WTC11 (cell line): Measurements from ENCODE around the gene RCHY1. TPM values are rescaled to one million over a fixed set of nuclear protein-coding genes. Genes with fewer than 3 reads are reported as not detected.

Experiments
- ATAC-seq: fragments of 200-7000 bp; cut with Tn5 transposase; 2 replicates; pipeline ENCODE4 v1.10.0; 2021; ENCODE audit warnings: mild to moderate bottlenecking, moderate library complexity
- CTCF ChIA-PET: fragments of 300-600 bp; sonication (Branson Sonifier 250); formaldehyde crosslinking; loops from one replicate; lab custom pipeline; 2021; ENCODE audit warnings: antibody characterized with exemption; lab: Charles Lee
- POLR2A ChIA-PET: fragments of 350-600 bp; sonication (Branson Sonifier 250); formaldehyde crosslinking; loops from one replicate; lab custom pipeline; 2021; ENCODE audit warnings: antibody characterized with exemption; lab: Charles Lee
- DNase-seq: peaks from one replicate; pipeline ENCODE4 v3.0.0; 2021; ENCODE audit warnings: low spot score
- H3K27ac Mint-ChIP-seq: 2 replicates; pipeline ENCODE4 v1.8.0; 2021; ENCODE audit warnings: mixed read lengths
- H3K27me3 Mint-ChIP-seq: 2 replicates; pipeline ENCODE4 v1.8.0; 2021; ENCODE audit warnings: low read depth, mild to moderate bottlenecking, moderate library complexity, mixed read lengths
- H3K36me3 Mint-ChIP-seq: 2 replicates; pipeline ENCODE4 v1.8.0; 2021; ENCODE audit warnings: mixed read lengths
- H3K4me1 Mint-ChIP-seq: 2 replicates; pipeline ENCODE4 v1.8.0; 2022; ENCODE audit warnings: mixed read lengths
- H3K4me3 Mint-ChIP-seq: 2 replicates; pipeline ENCODE4 v1.8.0; 2021; ENCODE audit warnings: mild to moderate bottlenecking, moderate library complexity, mixed read lengths
- H3K9me3 Mint-ChIP-seq: 2 replicates; pipeline ENCODE4 v1.8.0; 2021; ENCODE audit warnings: mixed read lengths
- AFF4 ChIP-seq: sonication (generic); formaldehyde crosslinking; IDR thresholded peaks from 2 replicates; pipeline ENCODE4 v1.8.1; 2023; ENCODE audit warnings: mild to moderate bottlenecking, missing genetic modification reagents, borderline replicate concordance
- ARID4B ChIP-seq: sonication (generic); formaldehyde crosslinking; IDR thresholded peaks from 2 replicates; pipeline ENCODE4 v1.8.0; 2023; ENCODE audit warnings: missing genetic modification reagents, mild to moderate bottlenecking, borderline replicate concordance
- CREB1 ChIP-seq: sonication (generic); formaldehyde crosslinking; IDR thresholded peaks from 2 replicates; pipeline ENCODE4 v1.8.0; 2023; ENCODE audit warnings: mild to moderate bottlenecking, missing genetic modification reagents
- CREM ChIP-seq: sonication (generic); formaldehyde crosslinking; IDR thresholded peaks from 2 replicates; pipeline ENCODE4 v1.8.1; 2022; ENCODE audit warnings: mild to moderate bottlenecking, missing genetic modification reagents, moderate library complexity
- ERG ChIP-seq: fragments of 250-450 bp; sonication (Bioruptor Pico); IDR thresholded peaks from 2 replicates; pipeline ENCODE4 v1.8.0; 2021; ENCODE audit warnings: mild to moderate bottlenecking
- FOXJ3 ChIP-seq: sonication (generic); formaldehyde crosslinking; IDR thresholded peaks from 2 replicates; pipeline ENCODE4 v1.9.0; 2021; ENCODE audit warnings: missing genetic modification reagents, mild to moderate bottlenecking, borderline replicate concordance
- GABPB1 ChIP-seq: sonication (generic); formaldehyde crosslinking; IDR thresholded peaks from 2 replicates; pipeline ENCODE4 v1.8.1; 2023; ENCODE audit warnings: mild to moderate bottlenecking, missing genetic modification reagents
- GRHL2 ChIP-seq: fragments of 250-450 bp; sonication (Bioruptor Pico); IDR thresholded peaks from 2 replicates; pipeline ENCODE4 v1.8.0; 2022; ENCODE audit warnings: mild to moderate bottlenecking, moderate library complexity; ENCODE audit not compliant: insufficient replicate concordance, severe bottlenecking
- KAT7 ChIP-seq: sonication (generic); formaldehyde crosslinking; IDR thresholded peaks from 2 replicates; pipeline ENCODE4 v1.8.1; 2023; ENCODE audit warnings: missing genetic modification reagents, mild to moderate bottlenecking, borderline replicate concordance
- NR2C2 ChIP-seq: sonication (generic); formaldehyde crosslinking; IDR thresholded peaks from 2 replicates; pipeline ENCODE4 v1.8.0; 2022; ENCODE audit warnings: mild to moderate bottlenecking, missing genetic modification reagents
- OVOL2 ChIP-seq: fragments of 250-450 bp; sonication (Bioruptor Pico); IDR thresholded peaks from 2 replicates; pipeline ENCODE4 v1.9.0; 2021; ENCODE audit warnings: mild to moderate bottlenecking, borderline replicate concordance
- ZBTB21 ChIP-seq: sonication (generic); formaldehyde crosslinking; IDR thresholded peaks from 2 replicates; pipeline ENCODE4 v1.8.1; 2023; ENCODE audit warnings: mild to moderate bottlenecking, missing genetic modification reagents, borderline replicate concordance
- ZNF317 ChIP-seq: sonication (generic); formaldehyde crosslinking; IDR thresholded peaks from 2 replicates; pipeline ENCODE4 v1.8.1; 2023; ENCODE audit warnings: low read depth, mild to moderate bottlenecking, moderate library complexity, missing genetic modification reagents, borderline replicate concordance
- total RNA-seq: library from RNA; stranded (reverse); gene quantifications from 3 replicates; pipeline ENCODE4 v1.2.3, GENCODE V29; 2021
- TF ChIP-seq, protein P1 (sequence below): sonication (generic); formaldehyde crosslinking; IDR thresholded peaks from 2 replicates; pipeline ENCODE4 v1.8.1; 2022; ENCODE audit warnings: missing genetic modification reagents, borderline replicate concordance
- TF ChIP-seq, protein P2 (sequence below): sonication (generic); formaldehyde crosslinking; IDR thresholded peaks from 2 replicates; pipeline ENCODE4 v1.8.0; 2022; ENCODE audit warnings: mild to moderate bottlenecking, missing genetic modification reagents
- TF ChIP-seq, protein P3 (sequence below): fragments of 250-450 bp; sonication (Bioruptor Pico); IDR thresholded peaks from 2 replicates; pipeline ENCODE4 v2.1.2; 2022; ENCODE audit warnings: mild to moderate bottlenecking, moderate library complexity
- TF ChIP-seq, protein P4 (sequence below): fragments of 200-600 bp; IDR thresholded peaks from 2 replicates; pipeline ENCODE4 v1.8.0; 2022; ENCODE audit warnings: antibody characterized with exemption

Gene RCHY1
- total RNA-seq, 1 experiment from 2014 or later: 37.8 TPM

DNA sequence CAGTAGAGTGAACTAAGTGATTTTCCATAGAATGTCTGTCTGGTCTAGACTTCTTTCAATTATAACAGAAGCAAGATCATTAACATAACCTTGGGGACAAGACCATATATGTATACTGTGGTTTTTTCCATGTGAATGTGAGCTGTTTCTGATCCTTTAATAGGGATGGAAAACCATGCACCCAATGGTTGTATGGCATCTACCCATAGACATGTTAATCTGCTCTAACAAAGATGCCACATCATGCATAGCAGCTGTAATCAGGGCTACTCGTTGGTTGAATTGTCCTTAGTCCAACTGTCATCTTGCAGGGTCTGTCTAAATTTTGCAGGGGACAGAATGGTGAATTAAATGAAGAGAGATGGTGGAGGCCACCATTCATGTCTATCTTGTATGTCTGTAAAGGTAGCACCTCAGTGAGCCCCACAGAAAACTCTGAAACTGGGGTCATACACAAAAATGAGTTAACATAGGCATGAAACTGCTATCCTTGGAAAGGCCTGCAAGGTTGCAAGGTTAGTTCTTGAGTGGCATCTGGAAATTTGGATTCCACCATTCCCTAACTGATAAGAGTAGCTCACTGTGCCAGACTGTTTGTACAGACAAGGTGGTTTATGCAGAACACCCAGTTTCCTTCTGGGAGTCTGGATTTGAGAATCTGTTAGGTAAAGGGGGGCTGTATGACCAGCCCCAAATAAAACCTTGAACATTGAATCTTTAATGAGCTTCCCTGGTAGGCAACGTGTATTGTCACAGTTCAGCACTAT is 16.5 kb upstream of the RCHY1 start:
- Mint-ChIP-seq H3K4me1 (no peaks in the 10 kb centered on the region), H3K27me3 (no peaks in the 10 kb centered on the region; the same call in 1 of the 2 replicates), H3K9me3 (peaks cover 38% of the 10 kb centered on the region), H3K4me3 (no peak overlapping the region), H3K27ac (no peak overlapping the region), H3K36me3 (peaks cover 65% of the 10 kb centered on the region)
- ChIA-PET CTCF (no interaction called here), POLR2A (interaction anchor here (1.2 kb wide), 1 partner anchor 16 kb away, joined by 3 read pairs; the partner anchor contains the start of genes RCHY1 and THAP6)
- no peak for DNase-seq
- ATAC-seq: no peak
- TF ChIP-seq ZNF317 (CRISPR knock-in tag) (no peak), ARID4B (CRISPR knock-in tag) (no peak), CREB1 (CRISPR knock-in tag) (no peak), FOXJ3 (CRISPR knock-in tag) (no peak), KAT7 (no peak), GRHL2 (CRISPR knock-in tag) (no peak), ZBTB21 (CRISPR knock-in tag) (no peak), OVOL2 (CRISPR knock-in tag) (no peak), NR2C2 (CRISPR knock-in tag) (no peak), ERG (CRISPR knock-in tag) (no peak), CREM (CRISPR knock-in tag) (no peak), AFF4 (no peak), GABPB1 (no peak)
- TF ChIP-seq, protein P1, sequence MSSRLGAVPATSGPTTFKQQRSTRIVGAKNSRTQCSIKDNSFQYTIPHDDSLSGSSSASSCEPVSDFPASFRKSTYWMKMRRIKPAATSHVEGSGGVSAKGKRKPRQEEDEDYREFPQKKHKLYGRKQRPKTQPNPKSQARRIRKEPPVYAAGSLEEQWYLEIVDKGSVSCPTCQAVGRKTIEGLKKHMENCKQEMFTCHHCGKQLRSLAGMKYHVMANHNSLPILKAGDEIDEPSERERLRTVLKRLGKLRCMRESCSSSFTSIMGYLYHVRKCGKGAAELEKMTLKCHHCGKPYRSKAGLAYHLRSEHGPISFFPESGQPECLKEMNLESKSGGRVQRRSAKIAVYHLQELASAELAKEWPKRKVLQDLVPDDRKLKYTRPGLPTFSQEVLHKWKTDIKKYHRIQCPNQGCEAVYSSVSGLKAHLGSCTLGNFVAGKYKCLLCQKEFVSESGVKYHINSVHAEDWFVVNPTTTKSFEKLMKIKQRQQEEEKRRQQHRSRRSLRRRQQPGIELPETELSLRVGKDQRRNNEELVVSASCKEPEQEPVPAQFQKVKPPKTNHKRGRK: no peak
- TF ChIP-seq, protein P2, sequence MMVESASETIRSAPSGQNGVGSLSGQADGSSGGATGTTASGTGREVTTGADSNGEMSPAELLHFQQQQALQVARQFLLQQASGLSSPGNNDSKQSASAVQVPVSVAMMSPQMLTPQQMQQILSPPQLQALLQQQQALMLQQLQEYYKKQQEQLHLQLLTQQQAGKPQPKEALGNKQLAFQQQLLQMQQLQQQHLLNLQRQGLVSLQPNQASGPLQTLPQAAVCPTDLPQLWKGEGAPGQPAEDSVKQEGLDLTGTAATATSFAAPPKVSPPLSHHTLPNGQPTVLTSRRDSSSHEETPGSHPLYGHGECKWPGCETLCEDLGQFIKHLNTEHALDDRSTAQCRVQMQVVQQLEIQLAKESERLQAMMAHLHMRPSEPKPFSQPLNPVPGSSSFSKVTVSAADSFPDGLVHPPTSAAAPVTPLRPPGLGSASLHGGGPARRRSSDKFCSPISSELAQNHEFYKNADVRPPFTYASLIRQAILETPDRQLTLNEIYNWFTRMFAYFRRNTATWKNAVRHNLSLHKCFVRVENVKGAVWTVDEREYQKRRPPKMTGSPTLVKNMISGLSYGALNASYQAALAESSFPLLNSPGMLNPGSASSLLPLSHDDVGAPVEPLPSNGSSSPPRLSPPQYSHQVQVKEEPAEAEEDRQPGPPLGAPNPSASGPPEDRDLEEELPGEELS (CRISPR knock-in tag): no peak
- TF ChIP-seq, protein P3, sequence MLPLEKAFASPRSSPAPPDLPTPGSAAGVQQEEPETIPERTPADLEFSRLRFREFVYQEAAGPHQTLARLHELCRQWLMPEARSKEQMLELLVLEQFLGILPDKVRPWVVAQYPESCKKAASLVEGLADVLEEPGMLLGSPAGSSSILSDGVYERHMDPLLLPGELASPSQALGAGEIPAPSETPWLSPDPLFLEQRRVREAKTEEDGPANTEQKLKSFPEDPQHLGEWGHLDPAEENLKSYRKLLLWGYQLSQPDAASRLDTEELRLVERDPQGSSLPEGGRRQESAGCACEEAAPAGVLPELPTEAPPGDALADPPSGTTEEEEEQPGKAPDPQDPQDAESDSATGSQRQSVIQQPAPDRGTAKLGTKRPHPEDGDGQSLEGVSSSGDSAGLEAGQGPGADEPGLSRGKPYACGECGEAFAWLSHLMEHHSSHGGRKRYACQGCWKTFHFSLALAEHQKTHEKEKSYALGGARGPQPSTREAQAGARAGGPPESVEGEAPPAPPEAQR (CRISPR knock-in tag): no peak
- TF ChIP-seq, protein P4, sequence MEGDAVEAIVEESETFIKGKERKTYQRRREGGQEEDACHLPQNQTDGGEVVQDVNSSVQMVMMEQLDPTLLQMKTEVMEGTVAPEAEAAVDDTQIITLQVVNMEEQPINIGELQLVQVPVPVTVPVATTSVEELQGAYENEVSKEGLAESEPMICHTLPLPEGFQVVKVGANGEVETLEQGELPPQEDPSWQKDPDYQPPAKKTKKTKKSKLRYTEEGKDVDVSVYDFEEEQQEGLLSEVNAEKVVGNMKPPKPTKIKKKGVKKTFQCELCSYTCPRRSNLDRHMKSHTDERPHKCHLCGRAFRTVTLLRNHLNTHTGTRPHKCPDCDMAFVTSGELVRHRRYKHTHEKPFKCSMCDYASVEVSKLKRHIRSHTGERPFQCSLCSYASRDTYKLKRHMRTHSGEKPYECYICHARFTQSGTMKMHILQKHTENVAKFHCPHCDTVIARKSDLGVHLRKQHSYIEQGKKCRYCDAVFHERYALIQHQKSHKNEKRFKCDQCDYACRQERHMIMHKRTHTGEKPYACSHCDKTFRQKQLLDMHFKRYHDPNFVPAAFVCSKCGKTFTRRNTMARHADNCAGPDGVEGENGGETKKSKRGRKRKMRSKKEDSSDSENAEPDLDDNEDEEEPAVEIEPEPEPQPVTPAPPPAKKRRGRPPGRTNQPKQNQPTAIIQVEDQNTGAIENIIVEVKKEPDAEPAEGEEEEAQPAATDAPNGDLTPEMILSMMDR: no peak
